ENCODE results near the gene ETHE1. TPM values are rescaled to one million over a fixed set of nuclear protein-coding genes. Genes with fewer than 3 reads are reported as not detected.

ETHE1 gene
- total RNA-seq, 1 experiment from 2014 or later: 19.0 TPM

DNA sequence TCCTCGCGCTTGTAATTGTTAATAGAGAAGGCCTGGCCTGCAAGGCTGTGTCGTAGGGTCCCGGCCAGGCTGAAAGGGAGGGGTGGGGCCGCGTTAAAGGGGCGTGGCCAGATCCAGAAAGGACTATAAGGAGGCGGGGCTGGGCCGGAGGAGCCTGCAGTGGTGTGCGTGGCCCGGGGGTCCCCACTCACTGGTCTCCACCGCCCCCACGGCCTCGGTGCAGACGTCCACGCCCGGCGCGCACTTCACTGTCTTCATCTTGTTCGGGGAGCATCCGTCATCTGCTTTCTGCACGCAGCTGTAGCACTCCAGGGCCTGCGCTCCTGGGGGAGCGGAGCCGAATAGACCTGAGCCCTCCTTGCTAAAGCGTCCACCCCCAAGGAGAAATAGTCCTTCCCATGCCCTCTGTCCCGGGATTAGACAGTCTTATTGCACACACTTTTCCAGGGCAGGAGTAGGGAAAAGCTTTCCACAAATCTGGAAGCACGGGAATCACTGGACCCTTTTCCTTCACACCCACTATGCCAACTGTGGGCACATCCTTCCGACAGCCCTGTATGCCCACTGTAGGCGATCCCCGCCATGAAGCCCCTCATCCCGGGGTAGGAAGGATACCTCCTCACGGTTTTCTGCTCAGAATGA, 62.7 kb downstream of the ETHE1 start:
- ChIA-PET POLR2A (interaction anchor here (0.7 to 2.2 kb wide), 6 partner anchors 38 to 244 kb away, joined by 3 to 11 read pairs (median 6); partner anchors contain the start of genes PHLDB3 and ZNF575), CTCF (interaction anchor here (0.7 to 5.0 kb wide), 14 partner anchors 10 to 204 kb away, joined by 3 to 66 read pairs (median 9); partner anchors contain the start of genes PHLDB3 and ZNF575)
- peak; percentile 80 for DNase-seq (ENCODE audit: low spot score)
- peaks cover 71% of the 10 kb centered on the region for H3K27me3 Mint-ChIP-seq (ENCODE audit: low read depth)
- TF ChIP-seq SP1 (CRISPR knock-in tag; conservative IDR thresholded peaks at IDR 0.05) (peak; percentile 12; the same call in 1 of the 2 replicates), ESRRA (CRISPR knock-in tag; IDR thresholded peaks at IDR 0.05; ENCODE audit: borderline replicate concordance) (no peak), ZNF425 (CRISPR knock-in tag; conservative IDR thresholded peaks at IDR 0.05) (no peak), PRDM15 (CRISPR knock-in tag; IDR thresholded peaks at IDR 0.05) (no peak), NR3C1 (CRISPR knock-in tag; conservative IDR thresholded peaks at IDR 0.05; ENCODE audit: low read depth) (no peak), SOX15 (CRISPR knock-in tag; IDR thresholded peaks at IDR 0.05) (no peak)
- H3K36me3 Mint-ChIP-seq: no peaks in the 10 kb centered on the region
- no peaks in the 10 kb centered on the region for H3K9me3 Mint-ChIP-seq
- peak overlapping the region; percentile 99 for H3K27ac Mint-ChIP-seq
- peak overlapping the region; percentile 91 for H3K4me3 Mint-ChIP-seq
- H3K4me1 Mint-ChIP-seq: peaks cover 14% of the 10 kb centered on the region
- peak; percentile 31 for ATAC-seq

GRCh38 chr19:43463381-43464133, 63.4 kb downstream of the ETHE1 start:
- POLR2A ChIA-PET: interaction anchor here (1.3 to 2.2 kb wide), 6 partner anchors 39 to 205 kb away, joined by 3 to 11 read pairs (median 6); partner anchors contain the start of genes PHLDB3 and ZNF575
- Mint-ChIP-seq H3K4me3 (peak overlapping the region; percentile 91), H3K27ac (peak overlapping the region; percentile 99), H3K27me3 (ENCODE audit: low read depth) (peaks cover 71% of the 10 kb centered on the region), H3K36me3 (no peaks in the 10 kb centered on the region), H3K9me3 (no peaks in the 10 kb centered on the region), H3K4me1 (peaks cover 14% of the 10 kb centered on the region)
- CTCF ChIA-PET: interaction anchor here (0.6 to 5.0 kb wide), 20 partner anchors 11 to 205 kb away, joined by 3 to 66 read pairs (median 4); partner anchors contain the start of genes IRGQ, PHLDB3, ZNF575 and ZNF576
- peak; percentile 89 for ATAC-seq
- peak; percentile 99 for DNase-seq (ENCODE audit: low spot score)
- TF ChIP-seq ZNF512 (CRISPR knock-in tag; IDR thresholded peaks at IDR 0.05; ENCODE audit: borderline replicate concordance) (no peak), ZNF281 (CRISPR knock-in tag; IDR thresholded peaks at IDR 0.05) (no peak), GRHL2 (CRISPR knock-in tag; IDR thresholded peaks at IDR 0.05; ENCODE audit: insufficient replicate concordance, severe bottlenecking) (no peak), SP1 (CRISPR knock-in tag; conservative IDR thresholded peaks at IDR 0.05) (peak; percentile 69)
- TF ChIP-seq, protein P1, sequence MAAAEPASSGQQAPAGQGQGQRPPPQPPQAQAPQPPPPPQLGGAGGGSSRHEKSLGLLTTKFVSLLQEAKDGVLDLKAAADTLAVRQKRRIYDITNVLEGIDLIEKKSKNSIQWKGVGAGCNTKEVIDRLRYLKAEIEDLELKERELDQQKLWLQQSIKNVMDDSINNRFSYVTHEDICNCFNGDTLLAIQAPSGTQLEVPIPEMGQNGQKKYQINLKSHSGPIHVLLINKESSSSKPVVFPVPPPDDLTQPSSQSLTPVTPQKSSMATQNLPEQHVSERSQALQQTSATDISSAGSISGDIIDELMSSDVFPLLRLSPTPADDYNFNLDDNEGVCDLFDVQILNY (CRISPR knock-in tag; IDR thresholded peaks at IDR 0.05): peak; percentile 70
- TF ChIP-seq, protein P2, sequence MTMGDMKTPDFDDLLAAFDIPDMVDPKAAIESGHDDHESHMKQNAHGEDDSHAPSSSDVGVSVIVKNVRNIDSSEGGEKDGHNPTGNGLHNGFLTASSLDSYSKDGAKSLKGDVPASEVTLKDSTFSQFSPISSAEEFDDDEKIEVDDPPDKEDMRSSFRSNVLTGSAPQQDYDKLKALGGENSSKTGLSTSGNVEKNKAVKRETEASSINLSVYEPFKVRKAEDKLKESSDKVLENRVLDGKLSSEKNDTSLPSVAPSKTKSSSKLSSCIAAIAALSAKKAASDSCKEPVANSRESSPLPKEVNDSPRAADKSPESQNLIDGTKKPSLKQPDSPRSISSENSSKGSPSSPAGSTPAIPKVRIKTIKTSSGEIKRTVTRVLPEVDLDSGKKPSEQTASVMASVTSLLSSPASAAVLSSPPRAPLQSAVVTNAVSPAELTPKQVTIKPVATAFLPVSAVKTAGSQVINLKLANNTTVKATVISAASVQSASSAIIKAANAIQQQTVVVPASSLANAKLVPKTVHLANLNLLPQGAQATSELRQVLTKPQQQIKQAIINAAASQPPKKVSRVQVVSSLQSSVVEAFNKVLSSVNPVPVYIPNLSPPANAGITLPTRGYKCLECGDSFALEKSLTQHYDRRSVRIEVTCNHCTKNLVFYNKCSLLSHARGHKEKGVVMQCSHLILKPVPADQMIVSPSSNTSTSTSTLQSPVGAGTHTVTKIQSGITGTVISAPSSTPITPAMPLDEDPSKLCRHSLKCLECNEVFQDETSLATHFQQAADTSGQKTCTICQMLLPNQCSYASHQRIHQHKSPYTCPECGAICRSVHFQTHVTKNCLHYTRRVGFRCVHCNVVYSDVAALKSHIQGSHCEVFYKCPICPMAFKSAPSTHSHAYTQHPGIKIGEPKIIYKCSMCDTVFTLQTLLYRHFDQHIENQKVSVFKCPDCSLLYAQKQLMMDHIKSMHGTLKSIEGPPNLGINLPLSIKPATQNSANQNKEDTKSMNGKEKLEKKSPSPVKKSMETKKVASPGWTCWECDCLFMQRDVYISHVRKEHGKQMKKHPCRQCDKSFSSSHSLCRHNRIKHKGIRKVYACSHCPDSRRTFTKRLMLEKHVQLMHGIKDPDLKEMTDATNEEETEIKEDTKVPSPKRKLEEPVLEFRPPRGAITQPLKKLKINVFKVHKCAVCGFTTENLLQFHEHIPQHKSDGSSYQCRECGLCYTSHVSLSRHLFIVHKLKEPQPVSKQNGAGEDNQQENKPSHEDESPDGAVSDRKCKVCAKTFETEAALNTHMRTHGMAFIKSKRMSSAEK (CRISPR knock-in tag; IDR thresholded peaks at IDR 0.05; ENCODE audit: borderline replicate concordance): no peak

Measured in WTC11 (cell line).